Fibroblast of lung (primary cell): ENCODE results near the gene CGRRF1. TPM values are rescaled to one million over a fixed set of nuclear protein-coding genes. Genes with fewer than 3 reads are reported as not detected.

Experiments
- DNase-seq, 2 donors: peaks; one replicate each; pipeline versions ENCODE4 v3.0.0 to v3.0.0-alpha.2; 2010; ENCODE audit warnings: low read depth in 2 of 2
- H2AFZ ChIP-seq: 2 replicates; pipeline ENCODE4 v1.5.1; 2012; ENCODE audit warnings: low read length, control low read depth, inconsistent platforms
- H3K27ac ChIP-seq: 2 replicates; pipeline ENCODE4 v1.5.1; 2011; ENCODE audit warnings: low read length, control low read depth; ENCODE audit not compliant: insufficient read depth
- H3K27me3 ChIP-seq: 2 replicates; pipeline ENCODE4 v1.5.1; 2011; ENCODE audit warnings: mild to moderate bottlenecking, low read length; ENCODE audit not compliant: control insufficient read depth, insufficient read depth
- H3K36me3 ChIP-seq: 2 replicates; pipeline ENCODE4 v1.5.1; 2011; ENCODE audit warnings: low read length; ENCODE audit not compliant: control insufficient read depth, insufficient read depth
- H3K4me1 ChIP-seq: 2 replicates; pipeline ENCODE4 v1.5.1; 2011; ENCODE audit warnings: low read length; ENCODE audit not compliant: control insufficient read depth, insufficient read depth; ENCODE audit errors: extremely low read depth
- H3K4me2 ChIP-seq: 2 replicates; pipeline ENCODE4 v1.5.1; 2011; ENCODE audit warnings: low read length, control low read depth; ENCODE audit not compliant: insufficient read depth; ENCODE audit errors: extremely low read depth
- H3K4me3 ChIP-seq, 4 experiments: fragments of 200-600 bp in 1 of 4; sonication (generic) in 1 of 4; replicated peaks in 1 of 4; 2 replicates each; pipeline ENCODE4 v1.5.1; 2011 to 2016; ENCODE audit warnings: low read length in 4 of 4, low read depth in 3 of 4, mild to moderate bottlenecking in 3 of 4, control low read depth in 2 of 4, inconsistent platforms in 1 of 4, mixed read lengths in 1 of 4; ENCODE audit not compliant: insufficient read depth in 1 of 4; ENCODE audit errors: control extremely low read depth in 1 of 4
- H3K79me2 ChIP-seq: 2 replicates; pipeline ENCODE4 v1.5.1; 2012; ENCODE audit warnings: mild to moderate bottlenecking, low read length, inconsistent platforms; ENCODE audit not compliant: control insufficient read depth, insufficient read depth
- H3K9ac ChIP-seq: 2 replicates; pipeline ENCODE4 v1.5.1; 2011; ENCODE audit warnings: mild to moderate bottlenecking, low read length, control low read depth; ENCODE audit not compliant: insufficient read depth
- H3K9me3 ChIP-seq: 2 replicates; pipeline ENCODE4 v1.5.1; 2012; ENCODE audit warnings: low read depth, low read length; ENCODE audit not compliant: control insufficient read depth, insufficient read depth
- H4K20me1 ChIP-seq: 2 replicates; pipeline ENCODE4 v1.5.1; 2011; ENCODE audit warnings: low read length; ENCODE audit not compliant: control insufficient read depth, insufficient read depth; ENCODE audit errors: extremely low read depth
- CTCF ChIP-seq, 2 donors: IDR thresholded peaks in 1 of 2; conservative IDR thresholded peaks in 1 of 2; 1 replicate in 1 of 2; 2 replicates in 1 of 2; pipeline ENCODE4 v1.5.1; 2011 to 2012; ENCODE audit warnings: low read length in 2 of 2, control low read depth in 1 of 2, inconsistent platforms in 1 of 2, low read depth in 1 of 2, mild to moderate bottlenecking in 1 of 2
- EZH2 ChIP-seq: IDR thresholded peaks from 2 replicates; pipeline ENCODE4 v1.5.1; 2012; ENCODE audit warnings: low read length, control low read depth, mild to moderate bottlenecking; ENCODE audit errors: missing control alignments
- polyA minus RNA-seq: library from RNA; depleted of rRNA, polyadenylated mRNA; stranded (reverse); fragments of >200 nt; gene quantifications from 2 replicates; pipeline ENCODE4 v1.2.3, GENCODE V29; 2011; ENCODE audit warnings: low replicate concordance
- polyA plus RNA-seq, 2 donors: library from polyadenylated mRNA; depleted of rRNA in 1 of 2; stranded (reverse) in 1 of 2; unstranded in 1 of 2; fragments of >200 nt; gene quantifications; 2 replicates each; pipeline ENCODE4 v1.2.1, GENCODE V29; 2011 to 2012; ENCODE audit warnings: missing spikeins in 1 of 2
- total RNA-seq: library from RNA; depleted of rRNA; stranded (reverse); fragments of >200 nt; gene quantifications from 2 replicates; pipeline ENCODE4 v1.2.1, GENCODE V29; 2014

Gene CGRRF1
- total RNA-seq (18.2 and 23.0 TPM in 2 replicates), polyA plus RNA-seq (11.7 and 15.8 TPM in 2 replicates), polyA minus RNA-seq (0.74 and 1.3 TPM in 2 replicates)
- 16.4 and 18.5 TPM in 2 replicates for polyA plus RNA-seq (2012)

- Histone ChIP-seq H3K27me3 (no peaks in the 10 kb centered on the region), H3K79me2 (peaks cover 27% of the 10 kb centered on the region), H3K36me3 (no peaks in the 10 kb centered on the region), H3K4me3 (peak within 1 kb of the TSS; percentile 78 to 93 (median 90)), H3K4me2 (peak within 1 kb of the TSS; percentile 87), H2AFZ (peak within 1 kb of the TSS; percentile 95), H3K4me1 (no peaks in the 10 kb centered on the region), H3K27ac (peak within 1 kb of the TSS; percentile 69), H3K9ac (peak within 1 kb of the TSS; percentile 77), H3K9me3 (no peaks in the 10 kb centered on the region), H4K20me1 (no peaks in the 10 kb centered on the region)
- TF ChIP-seq CTCF (conservative IDR thresholded peaks at IDR 0.05 in 1 of 2, IDR thresholded peaks at IDR 0.05 in 1 of 2; ENCODE audit: low read depth in 1 of 2, low read length in 2 of 2) (peak; percentile 17 to 34), EZH2 (no peak)
- DNase-seq: peak; percentile 99
Measured at GRCh38 chr14:54509546-54510501, at the start of gene CGRRF1. CGRRF1 (plus strand) TSS chr14:54509906; CDS start chr14:54509960, 54 bp downstream.

GRCh38 chr14:54462048-54462447 is 47.7 kb upstream of the CGRRF1 start:
- H3K4me2 ChIP-seq: no peak overlapping the region
- TF ChIP-seq EZH2: no peak
- TF ChIP-seq CTCF (conservative IDR thresholded peaks at IDR 0.05 in 1 of 2, IDR thresholded peaks at IDR 0.05 in 1 of 2; ENCODE audit: low read depth in 1 of 2, low read length in 2 of 2): no peak
- no peaks in the 10 kb centered on the region for H3K27me3 ChIP-seq
- H3K9me3 ChIP-seq: no peaks in the 10 kb centered on the region
- no peak overlapping the region for H2AFZ ChIP-seq
- H3K79me2 ChIP-seq: no peaks in the 10 kb centered on the region
- no peaks in the 10 kb centered on the region for H3K36me3 ChIP-seq
- no peak overlapping the region for H3K27ac ChIP-seq
- H3K4me1 ChIP-seq: no peaks in the 10 kb centered on the region
- peak in 1 of 2 donors; percentile 12 for DNase-seq
- no peak overlapping the region for H3K9ac ChIP-seq
- no peaks in the 10 kb centered on the region for H4K20me1 ChIP-seq
- no peak overlapping the region for H3K4me3 ChIP-seq

GRCh38 chr14:54465654-54466053 is 44.1 kb upstream of the CGRRF1 start:
- Histone ChIP-seq H3K4me3 (no peak overlapping the region), H2AFZ (no peak overlapping the region), H3K9ac (no peak overlapping the region), H3K27ac (no peak overlapping the region), H3K36me3 (no peaks in the 10 kb centered on the region), H3K4me1 (no peaks in the 10 kb centered on the region), H3K27me3 (no peaks in the 10 kb centered on the region), H3K4me2 (no peak overlapping the region), H4K20me1 (no peaks in the 10 kb centered on the region), H3K79me2 (no peaks in the 10 kb centered on the region), H3K9me3 (no peaks in the 10 kb centered on the region)
- TF ChIP-seq EZH2: no peak
- no peak for TF ChIP-seq CTCF (conservative IDR thresholded peaks at IDR 0.05 in 1 of 2, IDR thresholded peaks at IDR 0.05 in 1 of 2; ENCODE audit: low read depth in 1 of 2, low read length in 2 of 2)
- no peak for DNase-seq
